Fibroblast of skin of right biceps (primary cell): ENCODE results near the gene TTF2.

Experiments
- DNase-seq: peaks from one replicate; pipeline ENCODE4 v3.0.0-alpha.2; 2013

The TTF2 gene

DNA sequence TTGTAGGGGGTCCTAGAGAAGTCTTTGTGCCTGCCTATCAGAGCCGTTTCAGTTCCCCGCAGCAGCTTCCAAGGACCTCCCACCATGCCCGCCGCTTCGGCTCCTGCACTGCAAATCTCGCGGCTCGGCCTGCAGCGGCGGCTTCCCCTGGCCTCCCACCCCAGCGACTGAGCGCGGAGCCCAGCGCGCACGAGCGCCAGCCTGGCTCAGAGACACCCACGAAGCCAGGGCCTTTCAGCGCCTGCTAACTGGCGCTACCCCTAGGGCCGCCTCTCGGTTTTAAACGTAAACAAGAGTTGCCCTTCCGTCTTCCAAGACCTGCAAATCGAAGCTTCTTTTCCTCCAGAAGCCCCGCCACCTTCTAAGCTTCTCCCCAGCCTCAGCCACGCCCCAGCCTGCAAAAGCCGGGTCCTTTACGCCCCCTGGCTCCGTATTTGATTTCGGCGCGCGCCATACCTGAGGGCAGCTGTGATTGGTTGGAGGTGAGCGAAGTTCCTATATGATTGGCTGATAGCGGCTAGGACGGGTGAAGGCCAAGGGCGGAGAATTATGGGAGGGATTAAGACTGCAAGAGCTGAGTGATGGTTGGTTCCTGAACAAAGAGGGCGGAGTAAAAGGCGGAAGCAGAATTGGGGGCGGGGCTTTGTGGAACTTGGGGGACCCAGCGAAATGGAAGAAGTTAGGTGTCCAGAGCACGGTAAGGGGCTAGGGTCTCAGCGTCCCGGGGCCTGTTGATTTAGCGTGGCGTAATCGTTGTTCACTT lies at the start of gene TTF2:
Gene TTF2, plus strand, starts transcription at position 649 of the 763 bp plus-strand sequence. Its CDS starts 21 bp downstream, at position 670.
- peak; percentile 99 for DNase-seq

DNA sequence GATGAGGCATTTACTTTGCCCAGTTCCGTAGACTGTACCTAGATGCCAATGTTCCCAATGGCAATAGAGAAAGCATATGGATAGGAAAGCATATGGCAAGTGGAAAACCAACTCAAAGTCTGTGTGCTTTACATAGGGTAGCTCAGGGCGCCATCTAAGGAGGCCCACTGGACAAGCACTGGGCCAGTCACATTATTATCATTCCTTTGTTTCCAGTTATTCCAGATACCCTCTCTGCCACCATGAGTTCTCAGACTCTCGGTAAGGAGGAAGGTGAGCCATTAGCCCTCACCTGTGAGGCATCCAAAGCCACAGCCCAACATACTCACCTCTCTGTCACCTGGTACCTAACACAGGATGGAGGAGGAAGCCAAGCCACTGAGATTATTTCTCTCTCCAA lies 48.8 kb upstream of the TTF2 start:
- no peak for DNase-seq

DNA sequence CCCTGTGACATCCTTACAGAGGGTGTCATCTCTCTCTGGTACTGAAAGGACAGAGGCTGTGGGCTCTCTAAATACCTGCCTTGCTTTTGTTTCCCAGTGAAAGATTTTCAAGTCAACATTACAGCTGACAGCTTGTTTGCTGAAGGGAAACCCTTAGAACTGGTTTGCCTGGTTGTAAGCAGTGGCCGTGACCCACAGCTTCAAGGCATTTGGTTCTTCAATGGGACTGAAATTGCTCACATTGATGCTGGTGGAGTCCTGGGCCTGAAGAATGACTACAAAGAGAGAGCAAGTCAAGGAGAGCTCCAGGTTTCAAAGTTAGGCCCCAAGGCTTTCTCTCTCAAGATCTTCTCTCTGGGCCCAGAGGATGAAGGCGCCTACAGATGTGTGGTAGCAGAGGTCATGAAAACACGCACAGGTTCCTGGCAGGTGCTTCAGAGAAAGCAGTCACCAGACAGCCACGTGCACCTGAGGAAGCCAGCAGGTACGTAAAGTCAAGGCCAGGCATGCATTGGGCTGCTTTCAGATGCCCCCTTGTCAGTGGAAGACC lies 46.7 kb upstream of the TTF2 start:
- DNase-seq, result no peak

DNA sequence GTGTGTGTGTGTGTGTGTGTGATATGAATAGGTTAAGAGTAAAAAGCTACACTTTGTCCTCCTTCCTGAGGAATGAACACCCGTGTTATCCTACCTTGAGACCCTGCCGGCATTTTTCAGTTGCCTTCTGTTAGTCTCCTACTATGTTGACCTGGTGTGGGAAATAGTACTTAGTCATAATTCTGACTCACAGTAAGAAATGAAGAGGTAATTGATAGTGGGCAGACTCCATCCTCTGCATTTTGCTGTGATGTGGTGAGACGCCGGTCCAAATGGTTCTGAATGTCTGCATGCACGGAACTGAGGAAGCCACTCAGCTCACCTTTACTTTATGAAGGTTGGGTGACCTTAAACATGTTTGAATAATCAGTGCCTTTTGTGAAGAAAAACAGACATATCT lies 45.9 kb upstream of the TTF2 start:
- peak; percentile 31 for DNase-seq

DNA sequence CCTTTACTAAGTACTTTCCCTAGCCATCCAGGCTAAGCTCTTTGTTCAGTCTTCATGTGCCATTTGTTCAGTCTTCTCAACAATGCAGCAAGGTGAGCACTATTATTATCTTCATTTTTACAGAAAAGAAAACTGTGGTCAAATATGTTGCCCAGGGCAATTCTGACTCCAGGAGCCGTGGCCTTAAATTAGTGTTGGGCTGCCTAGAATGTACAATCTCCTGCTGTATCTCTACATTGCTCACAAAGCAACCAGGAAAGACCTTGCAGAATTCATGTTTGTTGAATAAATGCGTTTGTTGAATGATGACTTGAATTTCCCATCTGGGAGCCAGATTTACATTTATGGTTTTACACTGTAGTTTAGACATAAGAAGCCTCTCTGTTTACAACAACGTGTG lies 44.4 kb upstream of the TTF2 start:
- DNase-seq, result no peak

DNA sequence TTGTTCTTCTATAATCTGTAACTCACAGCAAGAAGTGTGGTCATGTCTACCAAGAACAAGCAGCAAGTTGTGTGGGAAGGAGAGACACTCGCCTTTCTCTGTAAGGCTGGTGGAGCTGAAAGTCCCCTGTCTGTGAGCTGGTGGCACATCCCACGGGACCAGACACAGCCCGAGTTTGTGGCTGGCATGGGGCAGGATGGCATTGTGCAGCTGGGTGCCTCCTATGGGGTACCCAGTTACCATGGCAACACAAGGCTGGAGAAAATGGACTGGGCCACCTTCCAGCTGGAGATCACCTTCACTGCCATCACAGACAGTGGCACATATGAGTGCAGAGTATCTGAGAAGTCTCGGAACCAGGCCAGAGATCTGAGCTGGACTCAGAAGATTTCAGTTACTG lies 43.1 kb upstream of the TTF2 start:
- no peak for DNase-seq

DNA sequence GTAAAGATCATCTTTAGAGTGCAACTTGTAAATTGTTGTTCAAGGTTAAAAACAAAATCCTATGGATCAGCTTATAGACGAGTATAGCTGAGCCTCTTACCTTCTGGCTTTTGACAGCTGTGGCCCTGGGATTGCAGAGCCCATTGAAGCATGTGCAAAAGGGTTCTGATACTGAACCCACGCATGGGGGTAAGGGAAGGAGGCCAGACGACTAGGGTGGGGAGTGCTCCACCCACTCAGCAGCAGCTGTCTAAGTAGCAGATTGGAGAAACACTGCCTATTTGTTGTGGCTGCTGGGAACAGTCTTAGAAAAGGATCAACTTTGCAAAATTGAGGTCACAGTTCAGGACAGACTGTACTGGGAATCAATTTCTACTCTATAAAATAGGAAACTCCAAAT lies 42.5 kb upstream of the TTF2 start:
- no peak for DNase-seq

DNA sequence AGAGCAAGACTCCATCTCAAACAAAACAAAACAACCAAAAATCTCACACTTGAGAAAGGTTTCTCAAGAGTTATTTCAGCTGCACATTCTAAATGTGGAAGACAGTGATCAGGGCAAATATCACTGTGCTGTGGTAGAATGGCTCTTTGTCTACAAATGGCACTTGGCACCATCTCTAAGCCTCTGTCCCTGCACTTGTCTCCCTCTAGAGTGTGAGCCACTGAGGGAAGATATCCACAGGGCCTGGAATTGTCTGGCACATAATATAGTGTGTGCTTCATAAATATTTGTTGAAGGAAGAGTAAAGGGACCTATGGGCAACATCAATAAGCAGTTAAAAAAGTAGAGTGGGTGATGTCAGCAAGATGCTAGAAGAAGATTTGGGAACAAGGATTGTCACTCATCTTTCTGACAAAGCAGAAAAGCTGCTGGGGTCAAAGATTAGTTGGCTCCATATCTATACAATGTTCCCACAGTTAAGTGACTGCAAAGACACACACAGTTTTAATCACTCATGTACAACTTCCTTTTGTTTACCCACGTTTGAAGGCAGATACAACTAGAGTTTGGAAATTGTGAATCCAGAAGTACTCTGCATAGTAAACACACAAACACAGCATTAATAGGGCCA lies 39.5 kb upstream of the TTF2 start:
- DNase-seq, result no peak

DNA sequence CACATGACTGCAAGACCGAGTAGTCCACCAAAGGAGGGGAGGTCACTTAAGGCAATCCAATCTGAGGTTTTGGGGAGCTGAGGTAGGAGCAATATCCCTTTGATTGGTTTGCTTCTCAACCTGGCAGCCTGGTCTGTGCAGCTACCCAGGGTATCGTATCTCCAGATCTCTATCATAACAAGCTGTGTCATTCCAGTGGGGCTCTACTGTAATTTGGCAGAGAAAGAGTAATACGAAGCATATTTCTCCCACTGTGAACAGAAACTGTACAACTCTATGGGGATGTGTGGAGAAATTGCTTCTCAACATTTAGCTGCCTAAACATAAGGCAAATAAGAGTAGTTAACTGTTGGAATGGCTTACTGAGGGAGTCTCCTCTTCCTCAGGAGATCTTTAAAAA lies 38.0 kb upstream of the TTF2 start:
- no peak for DNase-seq

DNA sequence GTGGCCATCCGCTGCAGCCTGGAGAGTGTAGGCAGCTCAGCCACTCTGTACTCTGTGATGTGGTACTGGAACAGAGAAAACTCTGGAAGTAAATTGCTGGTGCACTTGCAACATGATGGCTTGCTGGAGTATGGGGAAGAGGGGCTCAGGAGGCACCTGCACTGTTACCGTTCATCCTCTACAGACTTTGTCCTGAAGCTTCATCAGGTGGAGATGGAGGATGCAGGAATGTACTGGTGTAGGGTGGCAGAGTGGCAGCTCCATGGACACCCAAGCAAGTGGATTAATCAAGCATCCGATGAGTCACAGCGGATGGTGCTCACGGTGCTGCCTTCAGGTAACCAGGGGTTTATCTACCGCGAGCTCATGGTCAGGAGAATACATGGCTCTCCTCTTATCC lies 34.6 kb upstream of the TTF2 start:
- no peak for DNase-seq

DNA sequence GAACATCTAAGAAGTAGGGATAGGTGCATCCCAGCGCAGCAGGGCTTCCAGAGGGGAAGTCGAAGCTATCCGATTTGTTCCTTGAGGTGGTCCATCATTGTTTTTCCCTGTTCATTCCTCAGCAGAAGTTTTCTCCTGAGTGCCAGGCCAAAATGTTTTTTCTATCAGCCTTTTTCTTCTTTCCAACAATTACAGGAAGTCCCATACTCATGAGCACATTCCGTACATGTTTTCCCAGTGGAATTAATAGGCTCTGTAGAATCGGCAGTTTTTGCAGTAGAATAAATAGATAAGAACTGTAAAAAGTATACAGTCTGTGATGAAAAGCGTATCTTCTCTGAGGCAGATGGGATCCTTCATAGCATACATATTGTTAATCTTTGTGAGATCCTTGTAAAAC lies 33.8 kb upstream of the TTF2 start:
- peak; percentile 33 for DNase-seq

DNA sequence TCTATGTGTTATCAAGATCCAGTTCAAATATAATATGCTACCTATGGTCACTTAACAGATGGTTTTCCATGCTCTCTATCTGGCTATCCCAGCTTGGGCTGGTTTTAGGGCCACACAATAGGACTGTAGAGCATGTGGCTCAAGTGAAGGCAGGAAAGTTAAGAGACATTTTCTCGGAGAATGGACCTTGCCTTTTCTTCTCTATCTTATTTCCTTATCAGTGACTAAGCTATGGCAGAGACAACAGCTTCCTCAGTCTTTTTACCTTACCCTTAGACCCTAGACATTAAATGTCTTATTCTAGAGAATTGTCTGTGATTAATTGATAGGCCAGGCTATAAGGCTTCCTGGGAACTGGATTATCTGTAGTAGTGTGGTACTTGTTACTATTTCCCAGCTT lies 30.4 kb upstream of the TTF2 start:
- DNase-seq, result no peak

DNA sequence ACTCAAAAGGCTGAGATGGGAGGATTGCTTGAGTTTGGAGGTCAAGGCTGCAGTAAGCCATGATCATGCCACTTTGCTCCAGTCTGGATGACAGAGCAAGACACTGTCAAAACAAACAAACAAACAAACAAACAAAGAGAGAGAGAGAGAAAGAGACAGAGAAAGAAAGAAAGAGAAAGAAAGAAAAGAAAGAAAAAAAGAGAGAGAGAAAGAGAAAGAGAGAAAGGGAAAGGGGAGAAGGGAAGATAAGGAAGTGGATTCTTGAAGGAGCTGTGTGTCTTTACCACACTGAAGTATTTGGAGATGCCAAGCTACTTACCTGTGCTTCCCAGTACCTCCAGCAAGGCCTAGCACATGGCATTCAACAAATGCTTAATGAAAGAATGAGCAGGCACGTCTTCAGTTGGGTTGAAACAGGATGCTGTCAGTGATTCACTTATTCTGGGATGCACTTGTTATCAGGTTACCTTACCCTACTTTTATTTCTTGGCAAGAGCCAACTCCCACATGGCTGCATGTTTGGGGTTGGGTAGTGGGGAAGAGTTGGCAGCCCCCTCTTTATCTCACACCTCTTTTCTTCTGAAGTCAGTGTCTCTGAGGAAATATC lies 29.8 kb upstream of the TTF2 start:
- DNase-seq, result no peak

DNA sequence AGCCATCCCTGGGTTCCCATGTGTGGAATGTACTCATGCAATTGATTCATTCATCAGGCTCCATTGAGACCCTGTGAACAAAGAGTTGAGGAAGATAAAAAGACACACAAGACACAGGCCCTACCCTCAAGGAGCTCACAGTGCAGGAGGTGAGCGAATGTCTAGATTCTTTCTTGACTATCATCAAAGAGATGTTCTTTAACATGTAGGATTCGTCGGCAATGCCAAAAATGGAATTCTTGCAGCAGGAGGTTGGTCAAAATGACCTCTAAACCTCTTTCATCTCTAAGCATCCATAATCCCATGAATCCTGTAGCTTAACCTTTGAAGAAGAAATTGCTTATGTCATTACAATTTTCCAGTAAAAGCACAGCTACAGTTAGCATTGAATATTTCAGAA lies 27.9 kb upstream of the TTF2 start:
- no peak for DNase-seq

DNA sequence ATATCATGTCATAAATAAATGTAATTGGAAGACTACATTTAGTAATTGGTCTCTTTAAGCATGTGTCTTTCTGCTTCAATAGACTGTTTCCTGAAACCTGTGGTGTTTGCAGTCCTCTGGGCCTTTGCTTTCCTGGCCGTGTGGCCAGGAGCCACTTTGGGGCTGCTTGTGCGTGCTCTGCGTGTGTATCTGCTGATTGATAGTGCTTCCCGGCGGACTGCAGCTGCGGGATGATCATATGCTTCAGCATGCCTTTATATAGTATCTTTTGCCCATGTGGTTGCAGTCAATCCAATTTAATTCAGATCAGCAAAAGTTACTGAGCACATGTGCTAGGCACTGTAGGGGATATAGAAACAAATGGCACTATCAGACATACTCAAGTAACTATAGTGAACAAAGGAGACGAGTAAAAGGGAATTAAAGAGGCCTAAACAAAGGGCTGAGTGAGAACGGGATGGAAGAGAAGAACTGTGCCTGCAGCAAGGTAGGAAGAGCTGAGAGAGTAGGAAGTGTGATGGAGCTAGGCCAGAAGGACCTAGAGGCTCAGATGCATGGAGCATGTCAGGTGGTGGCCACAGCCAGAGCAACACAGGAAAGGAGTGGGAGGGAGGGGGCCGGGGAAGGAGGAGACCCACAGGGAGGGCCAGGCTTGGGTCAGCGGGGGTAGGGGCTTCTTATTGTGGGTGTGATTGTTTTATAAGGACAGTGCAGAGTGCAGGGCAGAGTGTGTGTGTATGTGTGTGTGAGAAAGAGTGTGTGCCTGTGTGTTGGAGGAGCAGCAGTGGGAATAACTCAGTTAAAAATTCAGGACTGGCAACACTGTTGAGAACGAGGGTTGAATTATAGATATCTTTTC lies 27.2 kb upstream of the TTF2 start:
- no peak for DNase-seq

DNA sequence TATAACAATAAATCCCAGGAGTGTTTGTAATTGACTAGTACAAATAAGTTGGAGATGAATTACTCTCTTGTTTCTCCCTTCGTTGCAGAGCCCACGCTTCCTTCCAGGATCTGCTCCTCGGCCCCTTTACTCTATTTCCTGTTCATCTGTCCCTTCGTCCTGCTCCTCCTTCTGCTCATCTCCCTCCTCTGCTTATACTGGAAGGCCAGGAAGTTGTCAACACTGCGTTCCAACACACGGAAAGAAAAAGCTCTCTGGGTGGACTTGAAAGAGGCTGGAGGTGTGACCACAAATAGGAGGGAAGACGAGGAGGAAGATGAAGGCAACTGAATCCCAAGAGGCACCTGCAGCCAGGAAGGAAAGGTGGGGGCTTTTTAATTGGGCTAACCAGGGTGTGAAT lies 26.4 kb upstream of the TTF2 start:
- no peak for DNase-seq

DNA sequence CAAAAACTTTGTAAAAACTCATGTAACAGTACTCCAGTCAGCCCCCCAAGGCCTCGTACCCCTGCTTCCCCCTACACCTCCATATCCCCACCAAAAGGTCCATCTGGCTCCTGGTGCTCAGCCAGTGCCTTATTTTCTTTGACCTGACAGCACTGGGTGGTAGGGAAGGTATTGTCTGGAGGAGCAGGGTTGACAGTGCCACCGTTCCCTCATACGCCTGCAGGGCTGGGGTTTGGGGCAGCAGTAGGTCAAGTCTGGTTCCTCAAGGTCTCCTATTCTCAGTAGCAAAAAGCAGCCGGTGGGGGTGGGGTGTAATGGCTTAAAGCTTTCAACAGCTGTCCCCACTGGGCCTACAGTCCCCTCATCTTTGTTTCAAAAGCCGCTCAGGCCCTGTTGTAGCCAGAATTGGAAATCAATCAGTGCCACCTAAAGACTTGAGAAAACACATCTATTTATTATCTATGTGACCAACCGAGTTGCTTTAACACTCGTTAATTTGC lies 25.3 kb upstream of the TTF2 start:
- no peak for DNase-seq

DNA sequence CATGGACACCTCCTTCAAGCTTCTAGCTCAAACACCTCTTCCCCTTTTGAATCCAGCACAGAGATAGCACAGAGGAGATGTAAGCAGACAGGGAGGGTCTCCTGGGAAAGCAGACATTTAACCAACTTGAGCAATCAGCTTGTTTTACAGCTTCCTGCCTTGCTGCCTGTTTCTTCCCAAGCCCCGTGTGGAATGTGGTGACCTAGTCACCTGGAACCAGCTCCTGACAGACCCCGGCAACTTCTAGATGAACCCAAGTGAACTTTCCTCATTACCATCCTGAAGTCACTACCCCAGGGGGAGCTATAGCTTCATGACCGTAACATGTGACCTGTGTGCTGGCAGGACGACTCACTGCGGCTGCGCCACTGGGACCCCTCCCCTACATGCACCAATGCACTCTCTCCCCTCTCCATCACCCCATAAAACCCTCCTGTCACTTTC lies 24.1 kb upstream of the TTF2 start:
- DNase-seq, result peak; percentile 19

DNA sequence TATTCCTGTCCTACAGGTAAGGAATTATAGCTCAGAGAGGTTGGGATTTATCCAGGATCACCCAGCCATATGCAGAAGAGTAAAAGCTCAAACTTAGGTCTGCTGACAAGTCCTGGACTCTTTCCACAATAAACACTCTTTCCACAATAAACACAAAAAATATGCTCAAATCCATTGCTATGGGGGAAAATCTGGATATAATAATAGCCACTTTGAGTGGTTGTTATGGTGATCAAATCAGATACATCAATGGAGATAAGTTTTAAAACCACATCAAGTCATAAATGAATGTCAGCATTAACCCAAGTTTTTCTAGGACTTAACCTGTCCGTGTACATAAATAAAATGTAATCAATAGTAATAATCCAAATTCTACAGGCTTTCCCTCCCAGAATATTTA lies 22.3 kb upstream of the TTF2 start:
- DNase-seq, result no peak

DNA sequence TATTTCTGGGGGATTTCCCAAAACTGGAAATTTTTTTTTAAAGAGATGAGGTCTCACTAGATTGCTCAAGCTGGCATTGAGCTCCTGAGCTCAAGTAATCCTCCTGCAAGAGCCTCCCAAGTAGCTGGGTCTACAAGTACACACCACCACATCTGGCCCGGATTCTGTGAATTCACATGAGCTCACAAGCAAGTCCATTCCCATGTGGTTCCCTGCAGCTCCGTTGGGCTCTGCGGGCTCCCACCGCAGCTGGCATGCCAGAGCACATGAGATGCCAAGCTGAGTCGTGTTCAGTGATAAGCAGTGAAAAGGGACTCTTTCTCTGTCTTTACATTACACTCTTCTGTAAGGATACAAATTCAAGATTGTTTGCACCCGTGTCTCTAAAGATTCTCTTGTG lies 21.9 kb upstream of the TTF2 start:
- no peak for DNase-seq

DNA sequence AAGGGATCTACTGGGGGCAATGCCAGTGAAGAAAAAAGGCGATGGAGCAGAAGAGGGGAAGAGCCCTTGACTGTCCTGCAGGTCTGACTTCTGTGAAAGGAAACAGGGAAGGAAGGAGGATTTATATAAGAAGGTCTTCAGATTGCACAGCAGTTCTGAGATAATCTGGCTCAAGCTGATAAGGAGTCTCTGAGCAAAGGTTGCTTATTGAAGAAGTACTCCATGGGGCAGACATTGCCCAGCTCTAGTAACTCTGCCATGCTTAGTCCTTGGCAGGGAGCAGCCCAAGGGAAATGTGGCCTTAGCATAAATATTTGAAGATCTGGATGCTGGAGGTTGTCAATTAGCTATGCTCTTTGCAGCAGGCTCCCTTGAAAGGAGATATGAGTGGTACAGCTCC lies 15.9 kb upstream of the TTF2 start:
- DNase-seq, result no peak

DNA sequence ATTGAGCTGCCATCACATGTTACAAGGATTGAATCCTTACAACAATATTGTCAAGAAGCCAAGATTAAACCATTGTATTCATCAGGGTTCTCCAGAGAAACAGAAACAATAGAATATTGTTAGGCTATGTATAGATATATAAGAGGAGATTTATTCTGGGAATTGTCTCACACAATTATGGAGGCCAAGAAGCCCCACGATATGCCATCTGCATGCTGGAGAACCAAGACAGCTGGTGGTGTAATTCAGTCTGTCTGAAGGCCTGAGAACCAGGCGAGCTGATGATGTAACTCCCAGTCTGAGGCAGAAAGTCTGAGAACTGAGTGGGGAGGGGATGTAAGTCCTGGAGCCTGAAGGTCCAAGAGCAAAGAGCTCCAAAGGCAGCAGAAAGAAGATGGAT lies 14.5 kb upstream of the TTF2 start:
- DNase-seq, result peak; percentile 23

DNA sequence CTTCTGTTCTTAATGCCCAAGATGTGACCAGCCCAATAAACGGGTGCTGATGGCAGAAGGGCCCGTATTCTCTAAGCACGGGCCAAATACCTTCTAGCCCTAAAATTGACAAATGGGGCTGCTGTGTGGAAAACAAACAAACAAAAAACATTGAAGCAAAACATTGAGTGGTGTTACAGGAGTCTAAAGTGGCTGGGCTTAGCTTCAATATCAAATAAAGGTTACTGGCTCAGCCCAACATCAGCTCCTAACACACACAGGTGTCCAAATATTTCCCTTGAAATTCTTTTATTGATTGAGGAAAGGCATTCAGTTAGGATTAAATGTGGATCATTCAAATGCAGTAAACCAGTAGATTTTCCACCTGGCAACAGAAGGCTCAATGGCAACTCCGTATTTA lies 13.3 kb upstream of the TTF2 start:
- DNase-seq, result no peak
